Activated CD8-positive, alpha-beta memory T cell treated with anti-CD3 and anti-CD28 coated beads for 48 hours (primary cell): Measurements from ENCODE around the gene NAT10.
A peak's percentile ranks its signal among the peaks of the same experiment; 100 is the strongest.
"Not testable (repeated sequence)": the region's sequence is repeated elsewhere in the genome, so short reads cannot be mapped to it uniquely, and the experiment has no call there.

ENCODE experiments used
- DNase-seq, 3 experiments: peaks; one replicate each; pipeline ENCODE4 v3.0.0-alpha.2; 2020; ENCODE audit warnings: low read depth in 2 of 3, low spot score in 2 of 3

Gene NAT10

GRCh38 chr11:34105079-34105956, at the start of gene NAT10:
NAT10 (plus strand) TSS chr11:34105629; CDS start chr11:34108226, 2,597 bp downstream.
- peak; percentile 93 to 97 (median 93) for DNase-seq

- no peak for DNase-seq
These were observed 48.8 kb upstream of the NAT10 start for GRCh38 chr11:34056672-34057071.

- DNase-seq: no peak
These were observed 42.2 kb upstream of the NAT10 start for GRCh38 chr11:34063061-34063795.

GRCh38 chr11:34064291-34064690, 41.1 kb upstream of the NAT10 start:
- DNase-seq: no peak

- no peak for DNase-seq
These were observed 39.8 kb upstream of the NAT10 start for GRCh38 chr11:34065505-34066203.

- DNase-seq: not testable (repeated sequence)
These were observed 38.7 kb upstream of the NAT10 start for GRCh38 chr11:34066766-34067165.

- no peak for DNase-seq
These were observed 37.9 kb upstream of the NAT10 start for GRCh38 chr11:34067383-34068065.

- DNase-seq: no peak
These were observed 37.3 kb upstream of the NAT10 start for GRCh38 chr11:34068111-34068510.

GRCh38 chr11:34071306-34071705, 34.1 kb upstream of the NAT10 start:
- DNase-seq: not testable (repeated sequence)

- DNase-seq: no peak
These were observed 33.4 kb upstream of the NAT10 start for GRCh38 chr11:34072041-34072440.

- DNase-seq: no peak
These were observed 32.6 kb upstream of the NAT10 start for GRCh38 chr11:34072832-34073231.

GRCh38 chr11:34074391-34074790, 31.0 kb upstream of the NAT10 start:
- no peak for DNase-seq

GRCh38 chr11:34075178-34075820, 30.1 kb upstream of the NAT10 start:
- DNase-seq: no peak

GRCh38 chr11:34080609-34081008, 24.8 kb upstream of the NAT10 start:
- no peak for DNase-seq

GRCh38 chr11:34084637-34085036, 20.8 kb upstream of the NAT10 start:
- DNase-seq: no peak

GRCh38 chr11:34086554-34087283, 18.7 kb upstream of the NAT10 start:
- DNase-seq: no peak

- no peak for DNase-seq
These were observed 13.6 kb upstream of the NAT10 start for GRCh38 chr11:34091825-34092224.

GRCh38 chr11:34094900-34095299, 10.5 kb upstream of the NAT10 start:
- not testable (repeated sequence) for DNase-seq

- DNase-seq: no peak
These were observed 6.6 kb upstream of the NAT10 start for GRCh38 chr11:34098813-34099212.

- no peak for DNase-seq
These were observed 750 bp upstream of the NAT10 start for GRCh38 chr11:34104680-34105078.
